Chondrocyte (in vitro differentiated cells): Measurements from ENCODE around the gene STT3B. TPM values are rescaled to one million over a fixed set of nuclear protein-coding genes. Genes with fewer than 3 reads are reported as not detected.

Experiments
- DNase-seq: peaks from one replicate; pipeline ENCODE4 v3.0.0; 2021; ENCODE audit warnings: mixed read lengths, low spot score
- H3K27ac Mint-ChIP-seq: one replicate; pipeline ENCODE4 v1.8.0; 2021; ENCODE audit warnings: mild to moderate bottlenecking, moderate library complexity, mixed read lengths; ENCODE audit not compliant: unreplicated experiment
- H3K27me3 Mint-ChIP-seq: 2 replicates; pipeline ENCODE4 v1.8.0; 2021; ENCODE audit warnings: low read depth, mixed read lengths
- H3K36me3 Mint-ChIP-seq: 2 replicates; pipeline ENCODE4 v1.8.0; 2021; ENCODE audit warnings: low read depth, mixed read lengths
- H3K4me1 Mint-ChIP-seq: 2 replicates; pipeline ENCODE4 v1.8.0; 2021; ENCODE audit warnings: low read depth, mild to moderate bottlenecking, mixed read lengths
- H3K4me3 Mint-ChIP-seq: one replicate; pipeline ENCODE4 v1.8.0; 2021; ENCODE audit warnings: mild to moderate bottlenecking, moderate library complexity, mixed read lengths; ENCODE audit not compliant: unreplicated experiment
- H3K9me3 Mint-ChIP-seq: 2 replicates; pipeline ENCODE4 v1.8.0; 2021; ENCODE audit warnings: low read depth, mixed read lengths
- total RNA-seq: library from RNA; stranded (reverse); gene quantifications from 3 replicates; pipeline ENCODE4 v1.2.1, GENCODE V29; 2021
- TF ChIP-seq, protein P1 (sequence below): fragments of 200-600 bp; sonication (generic); IDR thresholded peaks from 2 replicates; pipeline ENCODE4 v1.5.0; 2021; ENCODE audit warnings: antibody characterized with exemption, mild to moderate bottlenecking, moderate library complexity

Gene STT3B
- total RNA-seq, 1 donor from 2014 or later = 118 TPM

GRCh38 chr3:31555204-31555603, 22.5 kb downstream of the STT3B start:
- no peak overlapping the region for H3K4me3 Mint-ChIP-seq
- TF ChIP-seq, protein P1, sequence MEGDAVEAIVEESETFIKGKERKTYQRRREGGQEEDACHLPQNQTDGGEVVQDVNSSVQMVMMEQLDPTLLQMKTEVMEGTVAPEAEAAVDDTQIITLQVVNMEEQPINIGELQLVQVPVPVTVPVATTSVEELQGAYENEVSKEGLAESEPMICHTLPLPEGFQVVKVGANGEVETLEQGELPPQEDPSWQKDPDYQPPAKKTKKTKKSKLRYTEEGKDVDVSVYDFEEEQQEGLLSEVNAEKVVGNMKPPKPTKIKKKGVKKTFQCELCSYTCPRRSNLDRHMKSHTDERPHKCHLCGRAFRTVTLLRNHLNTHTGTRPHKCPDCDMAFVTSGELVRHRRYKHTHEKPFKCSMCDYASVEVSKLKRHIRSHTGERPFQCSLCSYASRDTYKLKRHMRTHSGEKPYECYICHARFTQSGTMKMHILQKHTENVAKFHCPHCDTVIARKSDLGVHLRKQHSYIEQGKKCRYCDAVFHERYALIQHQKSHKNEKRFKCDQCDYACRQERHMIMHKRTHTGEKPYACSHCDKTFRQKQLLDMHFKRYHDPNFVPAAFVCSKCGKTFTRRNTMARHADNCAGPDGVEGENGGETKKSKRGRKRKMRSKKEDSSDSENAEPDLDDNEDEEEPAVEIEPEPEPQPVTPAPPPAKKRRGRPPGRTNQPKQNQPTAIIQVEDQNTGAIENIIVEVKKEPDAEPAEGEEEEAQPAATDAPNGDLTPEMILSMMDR = no peak
- DNase-seq = no peak
- peaks cover 14% of the 10 kb centered on the region for H3K9me3 Mint-ChIP-seq
- no peaks in the 10 kb centered on the region for H3K27me3 Mint-ChIP-seq
- no peaks in the 10 kb centered on the region for H3K36me3 Mint-ChIP-seq
- peaks cover 33% of the 10 kb centered on the region for H3K4me1 Mint-ChIP-seq
- H3K27ac Mint-ChIP-seq = peak overlapping the region; percentile 3

- no peak for DNase-seq
- peaks cover 22% of the 10 kb centered on the region for H3K9me3 Mint-ChIP-seq
- H3K4me1 Mint-ChIP-seq = peaks cover 30% of the 10 kb centered on the region
- H3K27ac Mint-ChIP-seq = no peak overlapping the region
- H3K36me3 Mint-ChIP-seq = peaks cover 2% of the 10 kb centered on the region
- TF ChIP-seq, protein P1 = no peak
- no peaks in the 10 kb centered on the region for H3K27me3 Mint-ChIP-seq
- no peak overlapping the region for H3K4me3 Mint-ChIP-seq
These were observed 27.3 kb downstream of the STT3B start for GRCh38 chr3:31559872-31560534.

DNA sequence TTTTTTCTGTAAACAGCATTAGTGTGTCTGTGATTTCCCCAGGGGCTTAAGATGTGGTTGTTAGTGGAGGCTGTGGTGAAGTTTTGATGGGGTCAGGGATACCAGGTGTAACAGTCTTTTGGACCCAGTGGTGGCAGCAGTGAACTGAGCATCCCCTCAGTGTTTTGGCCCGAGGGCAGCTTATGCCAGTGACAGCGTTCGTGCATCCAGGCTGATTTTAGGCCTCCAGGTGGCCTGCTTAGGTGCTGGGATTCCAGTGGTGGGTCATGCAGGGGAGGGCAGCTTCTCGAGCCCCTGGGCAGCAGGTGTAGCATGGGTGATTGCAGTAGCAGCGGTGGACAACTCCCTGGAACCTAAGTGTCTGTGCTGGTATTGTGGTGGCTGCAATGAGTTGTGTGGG, 29.2 kb downstream of the STT3B start:
- H3K4me1 Mint-ChIP-seq = peaks cover 28% of the 10 kb centered on the region
- DNase-seq = no peak

GRCh38 chr3:31562525-31562924, 29.8 kb downstream of the STT3B start:
- H3K36me3 Mint-ChIP-seq = peaks cover 2% of the 10 kb centered on the region
- no peak overlapping the region for H3K4me3 Mint-ChIP-seq
- TF ChIP-seq, protein P1 = no peak
- DNase-seq = no peak
- no peak overlapping the region for H3K27ac Mint-ChIP-seq
- H3K4me1 Mint-ChIP-seq = peaks cover 26% of the 10 kb centered on the region
- H3K9me3 Mint-ChIP-seq = peaks cover 22% of the 10 kb centered on the region
- H3K27me3 Mint-ChIP-seq = no peaks in the 10 kb centered on the region

More for the DNA sequence above, 29.2 kb downstream of the STT3B start:
- Mint-ChIP-seq H3K27me3 (no peaks in the 10 kb centered on the region), H3K9me3 (peaks cover 22% of the 10 kb centered on the region), H3K4me3 (no peak overlapping the region), H3K36me3 (peaks cover 2% of the 10 kb centered on the region), H3K27ac (no peak overlapping the region)
- TF ChIP-seq, protein P1 = no peak

GRCh38 chr3:31565288-31565687, 32.6 kb downstream of the STT3B start:
- Mint-ChIP-seq H3K9me3 (peaks cover 7% of the 10 kb centered on the region), H3K27me3 (no peaks in the 10 kb centered on the region), H3K4me1 (peaks cover 24% of the 10 kb centered on the region), H3K4me3 (no peak overlapping the region), H3K36me3 (peaks cover 2% of the 10 kb centered on the region), H3K27ac (no peak overlapping the region)
- TF ChIP-seq, protein P1 = no peak
- DNase-seq = no peak
